HG03196 (cell line): ENCODE results near the gene STMP1.
"Not testable (repeated sequence)": the region's sequence is repeated elsewhere in the genome, so short reads cannot be mapped to it uniquely, and the experiment has no call there.

Experiments
- ATAC-seq: cut with Tn5 transposase; IDR thresholded peaks from one replicate; pipeline ENCODE4 v1.9.1; 2021; ENCODE audit not compliant: unreplicated experiment

STMP1 gene

DNA sequence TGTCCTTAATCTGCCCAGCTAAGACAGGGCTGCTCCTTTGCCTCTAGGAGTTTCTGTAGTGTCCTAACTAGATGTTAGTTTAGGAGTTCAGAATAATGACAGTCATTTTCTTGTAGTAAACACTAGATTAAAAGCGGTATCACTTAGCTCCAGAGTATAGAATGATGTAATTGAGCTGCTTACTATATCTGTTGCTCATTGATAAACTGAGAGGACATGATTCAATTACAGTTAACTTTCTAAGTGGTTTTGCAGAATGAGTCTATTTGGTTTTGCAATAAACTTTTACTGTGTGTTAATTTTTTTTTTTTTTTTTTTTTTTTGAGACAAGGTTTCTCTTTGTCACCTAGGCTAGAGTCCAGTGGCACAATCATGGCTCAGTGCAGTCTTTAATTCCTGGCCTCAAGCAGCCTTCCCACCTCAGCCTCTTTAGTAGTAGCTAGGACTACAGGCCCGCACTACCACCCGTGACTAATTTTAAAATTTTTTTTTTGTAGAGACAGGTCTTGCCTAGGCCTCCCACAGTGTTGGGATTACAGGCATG lies 1.8 kb downstream of the STMP1 start:
- ATAC-seq: no peak

DNA sequence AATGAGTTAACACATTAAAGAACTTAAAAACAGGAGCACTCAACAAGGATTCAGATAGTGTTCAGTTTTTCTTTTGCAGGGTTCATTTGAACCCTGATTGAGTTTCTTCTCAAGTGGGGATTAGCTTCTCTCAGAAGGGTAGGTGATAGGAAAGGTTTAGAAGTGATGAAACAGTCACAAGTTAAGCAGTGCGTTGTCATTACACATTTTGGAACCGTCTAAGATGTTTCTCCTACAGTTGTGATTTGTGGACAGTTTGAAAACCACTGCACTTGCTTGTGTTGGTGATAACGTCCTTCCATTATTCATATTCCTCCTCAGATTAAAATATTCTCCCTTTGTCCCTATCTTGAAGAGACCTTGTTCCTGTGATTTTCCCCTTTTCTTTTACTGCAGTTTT lies 2.7 kb downstream of the STMP1 start:
- no peak for ATAC-seq

DNA sequence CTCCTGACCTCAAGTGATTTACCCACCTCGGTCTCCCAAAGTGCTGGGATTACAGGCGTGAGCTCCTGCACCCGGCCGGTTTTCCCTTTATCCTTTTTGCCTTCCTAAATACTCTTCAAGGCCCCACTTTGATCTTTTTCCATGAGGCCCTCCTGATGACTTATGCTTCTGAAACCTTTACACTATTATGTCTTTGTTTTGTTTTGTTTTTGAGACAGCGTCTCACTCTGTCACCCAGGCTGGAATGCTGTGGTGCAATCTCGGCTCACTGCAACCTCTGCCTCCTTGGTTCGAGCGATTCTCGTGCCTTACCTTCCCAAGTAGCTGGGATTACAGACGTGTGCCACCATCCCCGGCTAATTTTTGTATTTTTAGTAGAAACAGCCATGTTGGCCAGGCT lies 3.8 kb downstream of the STMP1 start:
- ATAC-seq: no peak

DNA sequence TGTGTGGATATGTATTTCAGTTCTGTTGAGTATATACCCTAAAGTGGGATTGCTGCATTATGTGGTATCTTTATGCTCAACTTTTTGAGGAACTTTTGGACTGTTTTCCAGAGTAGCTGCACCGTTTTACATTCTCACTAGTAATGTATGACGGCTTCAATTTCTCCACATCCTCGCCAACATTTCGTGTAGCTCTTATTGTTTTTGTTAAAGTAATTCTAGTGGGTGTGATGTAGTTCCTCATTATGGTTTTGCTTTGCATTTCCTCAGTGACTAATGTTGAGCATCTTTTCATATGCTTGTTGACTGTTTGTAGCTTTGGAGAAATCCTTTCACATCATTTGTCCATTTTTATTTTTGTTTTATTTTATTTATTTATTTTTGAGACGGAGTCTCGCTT lies 4.5 kb downstream of the STMP1 start:
- ATAC-seq: no peak

DNA sequence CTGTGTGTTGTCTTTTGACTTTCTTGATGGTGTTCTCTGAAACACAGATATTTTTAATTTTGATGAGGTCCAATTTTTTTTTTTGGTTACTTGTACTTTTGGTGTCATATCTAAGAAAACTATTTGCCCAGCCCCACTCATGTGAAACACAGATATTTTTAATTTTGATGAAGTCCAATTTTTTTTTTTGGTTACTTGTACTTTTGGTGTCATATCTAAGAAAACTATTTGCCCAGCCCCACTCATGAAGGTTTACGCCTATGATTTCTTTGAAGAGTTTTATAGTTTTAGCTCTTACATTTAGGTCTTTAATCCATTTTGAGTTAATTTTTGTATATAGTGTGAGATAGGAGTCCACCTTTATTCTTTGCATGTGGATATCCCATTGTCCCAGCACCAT lies 5.3 kb downstream of the STMP1 start:
- not testable (repeated sequence) for ATAC-seq

DNA sequence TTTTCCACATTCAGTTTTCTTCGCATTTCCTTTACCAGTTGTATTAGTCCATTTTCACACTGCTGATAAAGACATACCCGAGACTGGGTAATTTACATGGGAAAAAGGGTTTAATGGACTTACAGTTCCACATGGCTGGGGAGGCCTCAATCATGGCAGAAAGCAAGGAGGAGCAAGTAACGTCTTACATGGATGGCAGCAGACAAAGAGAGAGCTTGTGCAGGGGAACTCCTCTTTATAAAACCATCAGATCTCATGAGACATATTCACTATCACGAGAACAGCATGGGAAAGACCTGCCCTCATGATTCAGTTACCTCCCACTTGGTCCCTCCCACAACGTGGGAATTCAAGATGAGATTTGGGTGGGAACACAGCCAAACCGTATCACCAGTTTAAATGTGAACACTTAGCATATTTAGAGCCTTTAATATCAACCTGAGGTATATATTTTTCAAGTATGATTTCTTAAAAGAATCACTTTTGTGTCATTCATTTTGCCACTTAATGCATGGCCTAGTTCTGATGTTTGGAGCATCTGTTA lies 6.6 kb downstream of the STMP1 start:
- ATAC-seq: not testable (repeated sequence)

DNA sequence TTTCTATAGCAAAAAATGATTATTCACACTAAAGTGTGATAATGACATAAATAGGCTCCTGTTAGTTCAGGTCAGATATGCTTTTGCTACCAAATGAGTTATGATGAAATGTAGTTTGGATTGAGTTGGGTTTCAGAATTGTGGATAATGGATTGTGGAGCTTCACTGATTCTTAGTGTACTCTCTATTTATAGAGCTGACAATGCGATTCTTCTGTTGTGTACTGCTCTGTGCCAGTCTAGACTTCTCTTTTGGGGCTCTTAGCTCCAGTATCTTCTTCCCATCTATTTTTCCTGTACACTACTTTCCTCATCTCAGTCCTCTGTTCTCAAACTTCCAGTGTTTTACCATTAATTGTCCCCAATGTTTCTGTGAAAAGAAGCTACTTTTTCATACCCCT lies 7.5 kb downstream of the STMP1 start:
- ATAC-seq: no peak

DNA sequence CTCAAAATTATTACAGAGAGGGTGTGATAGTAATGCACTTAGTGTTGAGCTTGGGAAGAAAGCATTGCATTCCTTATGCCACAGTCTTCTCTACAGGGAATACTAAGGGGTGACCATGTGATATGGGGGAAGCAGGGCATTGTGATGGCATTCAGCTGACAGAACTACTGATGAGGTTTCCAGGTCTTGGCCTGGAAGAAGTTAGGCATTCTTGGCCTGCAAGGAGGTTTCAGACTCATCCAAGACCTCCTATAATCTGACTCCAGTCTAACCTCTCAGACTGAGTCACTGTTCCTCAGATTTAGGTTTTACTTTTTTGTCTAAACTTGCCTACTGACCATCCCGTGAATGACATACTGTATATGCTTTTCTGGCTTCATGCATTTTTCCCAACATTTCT lies 7.9 kb downstream of the STMP1 start:
- no peak for ATAC-seq

DNA sequence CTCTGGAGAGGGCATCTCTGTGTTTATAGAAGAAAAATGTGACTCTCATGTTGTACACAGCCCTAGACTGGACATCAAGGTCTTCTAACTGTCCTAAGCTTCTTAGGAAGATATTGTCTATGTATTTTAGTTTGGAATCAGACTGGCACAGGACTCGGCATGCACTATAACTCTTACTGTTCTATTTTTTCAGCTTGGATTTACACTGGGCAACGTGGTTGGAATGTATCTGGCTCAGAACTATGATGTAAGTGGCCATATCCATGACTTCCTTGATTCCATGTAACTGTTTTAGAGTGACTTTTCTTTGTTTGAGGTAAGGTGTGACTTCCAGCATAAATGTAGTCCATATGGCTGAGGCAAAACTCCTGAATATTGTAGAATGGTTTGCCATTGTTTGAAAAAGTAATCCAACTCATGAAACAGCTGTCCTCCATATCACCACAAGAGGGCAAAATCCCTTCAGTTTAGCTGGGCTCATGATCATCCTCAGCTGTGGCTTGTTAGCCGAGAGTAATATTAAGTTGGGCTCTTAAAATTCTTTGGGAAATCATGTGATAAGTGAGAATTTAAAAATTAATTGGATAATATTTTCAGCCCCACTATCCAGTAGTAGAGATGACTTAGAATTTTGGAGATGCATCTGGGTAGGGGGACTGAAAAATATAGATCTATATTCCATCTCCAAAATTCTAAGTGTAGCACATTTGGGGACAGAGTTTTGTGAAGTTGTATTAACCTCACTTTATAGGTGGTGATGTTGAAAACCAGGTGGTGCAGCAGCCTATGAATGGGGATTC lies 10.4 kb downstream of the STMP1 start:
- peak; percentile 65 for ATAC-seq

DNA sequence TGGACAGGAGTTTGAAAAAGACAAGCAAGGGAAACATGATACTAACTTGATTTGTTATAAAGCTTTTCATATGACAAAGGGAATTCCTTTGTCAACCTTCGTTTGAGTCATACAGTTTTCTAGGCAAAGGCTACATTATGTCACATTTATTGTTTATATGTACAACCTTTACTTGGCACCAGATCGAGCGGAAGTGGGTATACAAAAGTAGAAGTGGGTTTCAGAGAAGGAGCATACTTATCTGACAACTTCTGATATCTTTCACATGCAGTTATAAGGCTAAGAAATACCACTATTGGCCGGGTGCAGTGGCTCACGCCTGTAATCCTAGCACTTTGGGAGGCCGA lies 11.0 kb downstream of the STMP1 start:
- no peak for ATAC-seq

DNA sequence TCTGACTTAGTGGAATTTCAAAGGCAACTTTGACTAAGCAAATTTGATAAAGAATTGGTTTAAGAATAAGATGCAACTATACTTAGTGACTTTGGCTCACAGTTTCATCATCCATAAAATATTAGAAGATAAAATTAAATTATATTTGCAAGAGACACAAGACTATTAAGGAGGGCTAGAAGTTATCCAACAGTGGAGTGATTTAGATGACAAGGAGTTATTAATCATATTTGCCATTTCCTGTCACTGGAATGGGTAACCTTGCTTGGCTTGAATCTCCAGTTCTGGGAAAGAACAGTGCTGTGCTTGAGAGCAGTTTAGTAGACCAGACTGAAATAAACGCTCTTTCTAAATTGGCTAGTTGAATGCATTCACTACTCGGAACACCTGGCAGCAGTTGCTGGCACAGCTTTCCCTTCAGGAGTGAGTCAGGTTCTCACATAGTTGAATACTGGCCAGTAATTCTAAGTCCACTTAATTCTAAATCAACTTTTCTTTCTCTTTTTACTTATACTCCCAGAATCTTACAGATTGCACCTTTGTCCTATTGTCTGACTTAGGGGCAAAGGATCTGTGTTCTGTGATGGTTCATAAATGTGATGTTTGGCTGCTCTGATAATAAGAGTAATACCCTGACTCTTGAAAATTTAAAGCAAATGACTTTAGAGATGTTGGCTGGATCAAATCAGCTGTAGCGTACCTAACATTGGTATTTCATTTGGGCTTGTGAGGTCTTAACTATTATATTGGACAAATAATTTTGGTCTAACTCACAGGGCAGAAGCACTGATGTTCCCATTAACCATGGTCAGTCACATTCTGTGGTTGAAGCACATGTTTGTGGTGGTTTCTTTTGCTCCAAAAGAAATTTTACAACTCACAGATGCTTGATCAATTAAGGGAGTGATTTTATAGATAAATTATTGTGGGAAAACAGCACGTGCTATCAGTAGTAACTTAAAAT lies 16.6 kb downstream of the STMP1 start:
- ATAC-seq: no peak

DNA sequence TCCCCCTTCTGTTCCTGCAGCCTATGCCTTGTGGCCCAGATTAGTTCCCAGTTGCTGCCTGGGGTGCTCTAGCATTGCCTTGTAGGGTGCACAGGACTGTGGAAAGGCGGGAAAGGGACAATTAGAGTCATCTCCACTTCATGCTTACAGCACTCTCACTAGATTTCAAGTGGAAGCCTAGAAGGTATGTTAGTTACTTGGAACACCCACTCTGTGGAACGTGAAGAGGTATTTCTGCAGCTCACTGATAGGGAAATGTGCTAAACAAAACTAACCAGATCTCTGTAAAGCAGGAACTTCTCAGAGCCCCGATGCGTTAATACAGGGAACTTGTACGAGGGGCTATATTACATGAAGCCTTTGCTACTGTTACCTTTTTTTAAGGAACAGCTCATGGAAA lies 19.4 kb downstream of the STMP1 start:
- no peak for ATAC-seq

DNA sequence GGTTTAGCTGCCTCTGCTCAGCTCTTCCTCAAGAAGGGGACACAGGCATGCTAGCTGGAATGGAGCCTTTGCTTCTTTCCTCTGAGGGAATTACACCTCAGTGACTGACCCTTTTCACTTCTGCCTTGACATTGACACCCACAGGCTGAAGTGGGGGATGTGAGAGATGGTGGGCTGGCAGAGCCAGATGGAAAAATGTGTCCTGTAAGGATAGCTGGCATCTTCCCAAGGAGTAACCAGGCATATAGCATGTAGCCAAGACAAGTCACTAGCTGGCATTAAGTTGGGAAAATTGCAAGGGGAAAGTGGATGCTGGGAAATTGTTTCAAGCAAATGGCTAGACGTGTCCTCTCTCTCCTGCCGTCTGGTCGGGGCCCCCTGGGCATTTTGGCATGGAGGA lies 19.9 kb downstream of the STMP1 start:
- no peak for ATAC-seq

DNA sequence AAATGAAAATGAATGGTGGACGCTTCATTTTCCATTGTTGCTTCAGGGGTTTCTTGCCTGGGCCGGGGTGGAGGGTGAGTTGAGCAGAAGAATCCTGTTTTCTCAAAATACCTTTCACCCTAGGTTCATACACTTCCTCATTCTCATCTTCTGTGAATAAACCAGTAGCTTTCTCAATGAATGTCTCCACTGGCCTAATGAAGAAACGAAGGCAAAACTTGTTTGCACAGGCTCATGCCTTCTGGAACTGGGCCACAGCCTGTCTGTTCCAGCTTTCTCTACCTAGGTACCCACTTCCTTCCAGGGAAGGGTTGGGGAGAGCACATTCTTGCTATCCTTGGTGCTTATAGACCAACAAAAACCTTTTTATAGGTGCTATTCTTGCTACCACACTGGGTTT lies 21.3 kb downstream of the STMP1 start:
- ATAC-seq: no peak

DNA sequence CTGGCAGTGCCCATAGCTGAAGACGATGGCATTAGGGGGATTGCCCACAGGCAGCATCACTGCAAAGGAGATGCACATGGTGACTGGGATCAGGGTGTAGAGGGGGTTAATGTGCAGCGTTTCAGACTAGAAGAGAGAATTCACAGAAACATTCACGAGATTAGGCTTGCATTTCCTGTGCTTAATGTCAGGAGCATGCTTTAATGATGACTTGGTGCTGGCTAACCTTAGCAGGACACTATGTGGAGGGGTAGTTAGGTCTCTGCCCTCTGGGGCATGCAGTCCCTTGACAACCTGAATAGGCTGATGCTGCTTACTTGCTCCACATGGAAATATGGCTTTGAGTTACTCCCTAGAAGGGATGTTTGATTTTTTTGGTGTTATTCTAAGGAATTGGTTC lies 21.8 kb downstream of the STMP1 start:
- no peak for ATAC-seq

DNA sequence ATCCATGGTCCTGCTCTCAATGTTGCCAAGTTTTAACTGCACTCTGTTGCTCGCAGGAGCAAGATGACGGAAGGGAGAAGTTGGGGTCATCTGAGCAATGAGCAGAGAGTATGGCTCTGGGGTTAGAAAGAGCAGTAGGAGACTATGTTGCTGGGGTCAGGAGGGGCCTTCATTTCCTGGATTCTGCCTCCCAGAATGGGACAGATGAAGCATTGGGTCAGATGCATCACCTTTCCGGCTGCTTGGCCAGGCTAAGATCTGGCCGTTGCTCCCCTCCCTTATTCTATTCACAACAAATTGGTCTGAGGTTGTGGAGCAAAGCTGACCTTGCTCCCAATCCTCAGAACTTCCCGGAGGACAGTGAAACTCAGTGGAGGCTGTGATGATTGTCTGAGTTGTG lies 22.4 kb downstream of the STMP1 start:
- ATAC-seq: no peak

DNA sequence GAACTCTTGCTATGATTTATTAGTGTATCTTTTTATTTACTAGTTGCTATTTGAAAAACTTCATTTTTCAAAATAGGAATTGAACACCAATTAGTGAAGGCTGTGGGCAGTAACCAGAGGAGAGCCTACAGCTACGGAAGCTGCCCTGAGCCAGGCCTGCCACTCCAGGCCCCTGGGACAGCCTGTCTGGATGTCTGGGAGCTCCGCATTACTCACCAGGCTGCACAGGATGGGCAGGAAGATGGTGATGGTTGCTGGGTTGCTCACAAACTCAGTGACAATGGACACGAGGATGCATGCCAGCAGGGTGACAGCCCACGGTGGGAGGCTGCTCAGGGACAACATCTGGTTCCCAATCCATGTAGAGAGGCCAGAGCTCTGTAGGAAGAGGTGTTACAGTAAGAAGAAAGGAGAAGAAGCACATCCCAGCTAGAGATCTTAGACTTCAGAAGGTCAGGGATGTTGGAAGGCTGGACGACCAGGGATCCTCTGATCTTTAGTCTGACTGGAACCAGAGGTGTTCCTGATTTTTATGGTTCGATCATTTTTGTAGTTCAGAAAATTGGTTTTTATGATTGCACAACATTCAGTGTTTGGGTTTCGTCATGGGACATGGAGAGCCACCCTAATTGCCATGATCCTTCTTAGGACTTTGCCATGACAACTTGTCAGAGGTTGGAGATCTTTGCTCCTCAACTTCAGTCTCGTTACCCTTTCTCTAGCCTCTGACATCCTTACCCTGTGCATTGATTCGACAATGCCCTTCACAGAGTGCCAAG lies 23.2 kb downstream of the STMP1 start:
- no peak for ATAC-seq

DNA sequence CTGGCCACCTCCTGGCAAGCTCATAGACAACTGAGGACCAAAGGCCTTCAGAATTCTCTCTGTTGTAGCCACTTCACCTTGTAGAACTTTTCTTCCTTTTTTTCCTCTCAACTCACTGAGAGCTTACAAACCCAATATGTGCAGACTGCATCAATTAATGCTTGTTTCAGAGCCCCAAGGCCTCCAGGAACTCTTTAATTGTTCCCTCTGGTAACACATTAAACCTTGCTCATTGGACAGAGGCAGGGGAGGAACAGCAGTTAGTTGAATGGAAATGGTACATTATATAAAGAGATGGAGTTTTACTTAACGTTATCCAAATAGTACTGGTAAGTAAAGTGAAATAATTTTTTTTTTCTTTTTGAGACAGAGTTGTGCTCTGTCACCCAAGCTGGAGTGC lies 25.2 kb downstream of the STMP1 start:
- no peak for ATAC-seq

DNA sequence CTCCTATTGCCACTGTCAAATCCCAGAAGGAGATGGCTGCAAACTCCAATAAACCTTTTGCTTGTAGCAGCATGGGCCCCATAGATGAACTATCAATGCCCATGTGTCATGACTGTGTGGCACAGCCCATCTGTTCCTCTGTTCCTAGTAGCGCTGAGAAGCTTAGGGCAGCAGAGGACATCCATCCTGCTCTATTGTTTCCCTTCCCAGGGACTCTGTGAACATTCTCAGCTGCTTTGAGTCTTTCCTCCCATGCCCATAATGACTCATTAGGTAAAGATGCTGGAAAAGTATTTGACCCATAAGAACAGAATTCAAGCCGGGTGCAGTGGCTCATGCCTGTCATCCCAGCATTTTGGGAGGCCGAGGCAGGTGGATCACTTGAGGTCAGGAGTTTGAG lies 28.3 kb downstream of the STMP1 start:
- no peak for ATAC-seq

DNA sequence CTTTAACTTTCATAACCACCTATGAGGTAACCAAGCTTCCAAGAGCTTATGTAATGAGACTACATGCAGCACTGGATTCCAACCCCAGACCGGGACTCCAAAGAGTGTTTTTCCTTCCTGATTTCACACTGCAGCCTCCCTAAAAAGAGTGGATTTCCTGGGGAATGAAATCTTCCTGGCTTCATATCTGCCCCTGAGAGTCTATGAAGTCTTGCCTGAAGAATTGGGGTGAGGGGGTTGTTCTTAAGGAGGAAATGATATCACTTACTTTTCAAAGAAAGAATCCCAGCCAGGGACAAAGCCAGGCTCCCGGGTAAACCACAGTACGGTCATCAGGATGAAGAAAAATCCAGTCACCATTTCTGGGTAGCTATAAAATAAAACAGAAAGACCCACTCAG lies 29.7 kb downstream of the STMP1 start:
- ATAC-seq: no peak

DNA sequence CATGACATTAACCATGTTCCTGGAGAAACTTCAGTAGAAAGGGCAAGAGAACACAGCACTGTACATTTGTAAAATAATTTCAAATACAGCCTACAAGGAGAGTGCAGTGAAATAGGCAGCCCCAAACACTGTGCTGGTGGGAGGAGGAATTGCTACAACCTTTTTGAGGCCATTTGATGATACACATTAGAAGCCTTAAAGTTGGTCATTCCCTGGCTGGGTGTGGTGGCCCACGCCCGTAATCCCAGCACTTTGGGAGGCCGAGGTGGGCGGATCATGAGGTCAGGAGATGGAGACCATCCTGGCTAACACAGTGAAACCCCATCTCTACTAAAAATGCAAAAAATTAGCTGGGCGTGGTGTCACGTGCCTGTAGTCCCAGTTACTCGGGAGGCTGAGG lies 30.3 kb downstream of the STMP1 start:
- not testable (repeated sequence) for ATAC-seq
